22Rv1 (cell line): Measurements from ENCODE around the gene ADCY5.

Source experiments
- H3K27ac ChIP-seq: fragments of 450-650 bp; 2 replicates; pipeline ENCODE4 v1.5.1; 2017
- CTCF ChIP-seq: fragments of 450-650 bp; IDR thresholded peaks from 2 replicates; pipeline ENCODE4 v1.5.1; 2017; ENCODE audit warnings: mild to moderate bottlenecking
- ZFX ChIP-seq: fragments of 450-650 bp; IDR thresholded peaks from 2 replicates; pipeline ENCODE4 v1.6.1; 2017; ENCODE audit warnings: antibody characterized with exemption, borderline replicate concordance

Gene ADCY5

DNA sequence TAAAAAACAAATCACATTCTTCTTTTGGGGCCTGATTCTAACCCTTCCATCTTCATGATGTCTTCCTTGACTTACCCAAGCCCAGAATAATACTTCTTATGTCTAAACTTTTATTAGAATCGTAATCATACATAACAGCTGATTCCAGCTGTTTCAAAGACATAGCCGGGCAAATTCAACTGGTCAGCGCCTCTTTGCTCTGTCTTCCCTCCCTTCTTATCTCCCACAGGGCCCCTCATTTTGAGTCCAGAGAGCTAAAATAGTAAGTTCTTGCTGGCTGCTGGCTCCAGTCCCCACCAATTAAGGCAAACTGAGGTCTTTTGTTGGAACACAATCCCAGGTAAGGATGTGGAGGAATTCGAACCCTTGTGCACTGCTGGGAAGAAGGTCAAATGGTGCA, 108.6 kb downstream of the ADCY5 start:
- TF ChIP-seq ZFX = no peak
- no peak for TF ChIP-seq CTCF
- H3K27ac ChIP-seq = no peak overlapping the region

DNA sequence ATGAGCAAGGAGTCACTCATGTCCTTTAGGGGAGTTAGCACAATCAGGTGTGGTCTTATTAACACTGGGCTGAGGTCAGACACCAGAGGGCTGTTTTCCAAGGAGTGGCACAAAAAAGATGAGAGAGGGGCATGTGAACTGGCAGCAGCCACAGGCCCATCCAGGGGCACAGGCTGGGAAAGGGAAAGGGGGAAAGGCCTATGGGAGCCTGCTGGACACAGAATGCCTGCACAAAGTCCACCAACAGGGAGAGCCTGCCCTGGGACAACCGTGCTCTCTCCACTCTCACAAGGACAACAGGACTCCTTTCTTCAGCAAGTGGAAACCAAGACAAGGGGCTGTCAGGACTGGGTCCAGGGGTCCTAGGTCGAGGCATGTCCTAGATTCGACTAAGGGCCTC, 109.6 kb downstream of the ADCY5 start:
- TF ChIP-seq ZFX (no peak), CTCF (no peak)

DNA sequence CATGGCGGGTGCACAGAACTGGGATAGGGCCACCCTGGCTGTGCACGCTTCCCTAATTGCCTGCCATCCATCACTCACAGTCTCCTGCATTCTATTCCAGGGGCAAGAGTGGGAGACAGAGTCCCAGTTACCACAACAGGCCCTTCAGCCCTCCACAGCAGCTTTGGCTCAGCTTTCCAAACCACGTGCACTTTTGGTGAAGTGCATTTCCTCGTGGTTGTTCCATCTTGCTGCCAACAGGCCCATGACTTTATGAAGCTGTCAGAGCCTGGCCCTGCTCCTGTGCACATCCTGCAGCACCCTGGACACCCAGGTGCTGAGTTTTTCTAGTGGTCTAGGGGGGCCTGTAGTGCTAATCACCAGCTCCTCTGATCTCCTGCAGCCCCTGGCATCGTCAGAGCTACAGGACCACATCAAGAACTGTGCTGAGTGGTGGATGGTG, 110.2 kb downstream of the ADCY5 start:
- H3K27ac ChIP-seq = no peak overlapping the region
- TF ChIP-seq ZFX = no peak
- no peak for TF ChIP-seq CTCF

More for the DNA sequence above, 109.6 kb downstream of the ADCY5 start:
- H3K27ac ChIP-seq = no peak overlapping the region

- H3K27ac ChIP-seq = no peak overlapping the region
- no peak for TF ChIP-seq ZFX
- no peak for TF ChIP-seq CTCF
Observed at GRCh38 chr3:123337948-123338619, 110.8 kb downstream of the ADCY5 start.

GRCh38 chr3:123337226-123337625, 111.7 kb downstream of the ADCY5 start:
- H3K27ac ChIP-seq = no peak overlapping the region
- TF ChIP-seq ZFX = no peak
- TF ChIP-seq CTCF = no peak

DNA sequence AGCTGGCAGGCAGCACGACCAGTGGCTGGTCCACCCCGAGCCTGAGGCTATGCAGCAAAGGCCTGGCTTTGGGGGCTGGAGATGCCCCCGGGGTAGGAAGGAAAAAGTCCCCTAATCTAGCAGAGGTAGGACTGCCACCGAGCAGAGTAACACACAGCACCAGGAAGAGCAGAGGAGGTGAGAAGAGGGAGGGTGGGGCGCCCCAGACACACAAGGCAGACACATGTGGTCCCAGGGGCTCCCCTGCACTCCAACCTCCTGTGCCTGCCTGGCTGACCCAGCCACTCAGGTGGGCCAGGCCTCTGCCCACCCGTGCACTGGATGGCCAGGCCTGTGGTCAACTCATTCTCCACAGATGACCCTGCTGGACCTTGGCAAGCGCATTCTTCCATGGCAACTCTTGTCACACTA, 112.4 kb downstream of the ADCY5 start:
- H3K27ac ChIP-seq = no peak overlapping the region
- TF ChIP-seq CTCF (no peak), ZFX (no peak)

DNA sequence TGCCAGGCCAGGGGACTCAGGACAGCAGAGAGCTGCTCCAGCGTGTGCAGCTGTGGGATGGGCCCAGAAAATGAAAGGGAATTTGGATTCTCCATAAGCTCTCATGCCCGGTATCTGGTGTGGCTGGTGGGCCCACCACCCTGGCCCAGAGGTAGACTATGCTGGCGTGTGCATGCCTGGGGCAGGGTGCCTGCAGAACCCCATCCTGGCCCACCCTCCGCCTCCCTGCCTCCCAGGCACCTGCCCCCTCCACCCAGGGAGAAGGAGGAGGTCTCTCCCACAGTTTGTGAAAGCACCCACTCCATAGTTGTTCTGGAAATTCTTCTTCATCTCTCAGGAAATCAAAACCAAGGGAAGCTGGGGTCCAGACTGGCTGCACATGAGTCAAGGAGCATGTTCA, 112.9 kb downstream of the ADCY5 start:
- no peak overlapping the region for H3K27ac ChIP-seq
- no peak for TF ChIP-seq ZFX
- TF ChIP-seq CTCF = no peak
